HCT116 (cell line): ENCODE data around the gene CPED1. TPM values are rescaled to one million over a fixed set of nuclear protein-coding genes. Genes with fewer than 3 reads are reported as not detected.

ENCODE experiments used
- ATAC-seq: fragments of 200-7000 bp; cut with Tn5 transposase; 2 replicates; pipeline ENCODE4 v1.9.1; 2020; ENCODE audit warnings: mild to moderate bottlenecking, moderate library complexity
- BruUV-seq: library from RNA; stranded (reverse); fragments of 400-500 nt; replicated peaks from 2 replicates; lab custom pipeline; 2021; lab: Mats Ljungman, UMichigan
- CTCF ChIA-PET: fragments of 300-600 bp; sonication (Branson Sonifier 250); formaldehyde crosslinking; loops from one replicate; lab custom pipeline; 2021; ENCODE audit warnings: antibody characterized with exemption; lab: Charles Lee
- POLR2A ChIA-PET: fragments of 300-600, 350-600 bp; sonication (Branson Sonifier 250); formaldehyde crosslinking; loops from one replicate; lab custom pipeline; 2021; ENCODE audit warnings: antibody characterized with exemption; lab: Charles Lee
- RAD21 ChIA-PET, 2 experiments: fragments of 300-600 bp; sonication (Branson Sonifier 250); formaldehyde crosslinking; loops; one replicate each; lab custom pipeline; 2023; ENCODE audit warnings: low total read pairs in 2 of 2; ENCODE audit not compliant: uncharacterized antibody in 2 of 2, unreplicated experiment in 2 of 2, low non-redundant PET in 1 of 2; lab: Charles Lee
- DNase-seq: peaks from one replicate; pipeline ENCODE4 v3.0.0-alpha.2; 2010; ENCODE audit warnings: low read depth, low spot score
- H2AFZ ChIP-seq: fragments of 200-600 bp; shearing (Covaris generic), sonication (generic); 2 replicates; pipeline ENCODE4 v1.6.1; 2017; ENCODE audit warnings: low read depth, mixed run types, mixed read lengths, antibody characterized with exemption, low read length; ENCODE audit not compliant: poor library complexity, severe bottlenecking
- H3K27ac ChIP-seq: 2 replicates; pipeline ENCODE4 v1.5.1; 2012; ENCODE audit warnings: low read depth, low read length
- H3K27me3 ChIP-seq: fragments of 200-600 bp; sonication (generic); 2 replicates; pipeline ENCODE4 v1.6.1; 2016; ENCODE audit warnings: mixed run types, low read length, mixed read lengths; ENCODE audit not compliant: insufficient read depth
- H3K36me3 ChIP-seq, 2 experiments: fragments of 200-500 bp in 1 of 2; fragments of 200-600 bp in 1 of 2; sonication (Bioruptor generic) in 1 of 2; sonication (generic) in 1 of 2; 2 replicates each; pipeline versions ENCODE4 v1.5.1 to v1.6.1; 2014 to 2016; ENCODE audit warnings: low read length in 2 of 2, inconsistent platforms in 1 of 2, mixed read lengths in 1 of 2, mixed run types in 1 of 2; ENCODE audit not compliant: insufficient read depth in 2 of 2, control insufficient read depth in 1 of 2
- H3K4me1 ChIP-seq, 2 experiments: fragments of 200-600 bp in 1 of 2; sonication (generic) in 1 of 2; 2 replicates each; pipeline versions ENCODE4 v1.5.1 to v1.6.1; 2012 to 2017; ENCODE audit warnings: low read length in 2 of 2, inconsistent platforms in 1 of 2, mild to moderate bottlenecking in 1 of 2, mixed read lengths in 1 of 2, mixed run types in 1 of 2, moderate library complexity in 1 of 2; ENCODE audit not compliant: insufficient read depth in 2 of 2, control insufficient read depth in 1 of 2
- H3K4me2 ChIP-seq: fragments of 200-600 bp; sonication (generic); 2 replicates; pipeline ENCODE4 v1.6.1; 2017; ENCODE audit warnings: mixed run types, low read length, mixed read lengths
- H3K4me3 ChIP-seq, 2 experiments: fragments of 200-600 bp in 1 of 2; sonication (generic) in 1 of 2; replicated peaks in 1 of 2; 2 replicates each; pipeline ENCODE4 v1.5.1; 2011 to 2016; ENCODE audit warnings: low read length in 2 of 2, control low read depth in 1 of 2, low read depth in 1 of 2, mild to moderate bottlenecking in 1 of 2, mixed read lengths in 1 of 2, mixed run types in 1 of 2
- H3K79me2 ChIP-seq: fragments of 200-600 bp; sonication (generic); 2 replicates; pipeline ENCODE4 v1.6.1; 2017; ENCODE audit warnings: mild to moderate bottlenecking, mixed run types, low read length, moderate library complexity, mixed read lengths; ENCODE audit not compliant: insufficient read depth
- H3K9ac ChIP-seq: fragments of 200-600 bp; sonication (generic); 2 replicates; pipeline ENCODE4 v1.6.1; 2016; ENCODE audit warnings: low read length, mixed read lengths
- H3K9me2 ChIP-seq: fragments of 200-600 bp; sonication (generic), shearing (Covaris generic); 2 replicates; pipeline ENCODE4 v1.6.1; 2017; ENCODE audit warnings: mixed run types, mild to moderate bottlenecking, moderate library complexity; ENCODE audit not compliant: insufficient read depth
- H3K9me3 ChIP-seq, 2 experiments: fragments of 200-500 bp in 1 of 2; fragments of 200-600 bp in 1 of 2; sonication (Bioruptor generic) in 1 of 2; sonication (generic) in 1 of 2; 2 replicates each; pipeline ENCODE4 v1.6.1; 2014 to 2017; ENCODE audit warnings: low read length in 2 of 2, mixed read lengths in 2 of 2, inconsistent platforms in 1 of 2, low read depth in 1 of 2, mild to moderate bottlenecking in 1 of 2, mixed run types in 1 of 2, moderate library complexity in 1 of 2; ENCODE audit not compliant: control insufficient read depth in 1 of 2, insufficient read depth in 1 of 2
- H4K20me1 ChIP-seq: fragments of 200-600 bp; sonication (generic), shearing (Covaris generic); 2 replicates; pipeline ENCODE4 v1.6.1; 2017; ENCODE audit warnings: mixed run types, mild to moderate bottlenecking, moderate library complexity; ENCODE audit not compliant: insufficient read depth
- CBX3 ChIP-seq: IDR thresholded peaks from 2 replicates; pipeline ENCODE4 v1.6.1; 2012; ENCODE audit warnings: low read depth
- CEBPB ChIP-seq: IDR thresholded peaks from 2 replicates; pipeline ENCODE4 v1.6.1; 2012; ENCODE audit warnings: low read depth
- CTCF ChIP-seq, 3 experiments: fragments of 200-600 bp in 1 of 3; sonication (generic) in 1 of 3; IDR thresholded peaks in 2 of 3; conservative IDR thresholded peaks in 1 of 3; 2 replicates each; pipeline ENCODE4 v1.5.1; 2012 to 2017; ENCODE audit warnings: low read depth in 2 of 3, low read length in 2 of 3, antibody characterized with exemption in 1 of 3, borderline replicate concordance in 1 of 3, control low read depth in 1 of 3, mild to moderate bottlenecking in 1 of 3, mixed read lengths in 1 of 3, mixed run types in 1 of 3, moderate library complexity in 1 of 3; ENCODE audit not compliant: insufficient read depth in 1 of 3
- ELF1 ChIP-seq: IDR thresholded peaks from 2 replicates; pipeline ENCODE4 v1.6.1; 2012; ENCODE audit warnings: low read depth, borderline replicate concordance
- EZH2 ChIP-seq: fragments of 200-600 bp; sonication (generic); IDR thresholded peaks from 2 replicates; pipeline ENCODE4 v1.6.1; 2017; ENCODE audit warnings: antibody characterized with exemption, mixed run types
- EZH2phosphoT487 ChIP-seq: fragments of 200-600 bp; IDR thresholded peaks from 2 replicates; pipeline ENCODE4 v1.6.1; 2018; ENCODE audit warnings: antibody characterized with exemption, borderline replicate concordance
- FOSL1 ChIP-seq: IDR thresholded peaks from 2 replicates; pipeline ENCODE4 v1.6.1; 2012; ENCODE audit warnings: low read depth
- JUND ChIP-seq: IDR thresholded peaks from 2 replicates; pipeline ENCODE4 v1.6.1; 2012
- MAX ChIP-seq: IDR thresholded peaks from 2 replicates; pipeline ENCODE4 v1.6.1; 2012
- POLR2A ChIP-seq: IDR thresholded peaks from 2 replicates; pipeline ENCODE4 v1.7.0; 2011; ENCODE audit warnings: borderline replicate concordance; ENCODE audit not compliant: insufficient read depth, insufficient read length; ENCODE audit errors: extremely low read depth
- POLR2AphosphoS5 ChIP-seq: IDR thresholded peaks from 2 replicates; pipeline ENCODE4 v1.6.1; 2011; ENCODE audit warnings: mild to moderate bottlenecking, low read depth, low read length, moderate library complexity
- REST ChIP-seq: IDR thresholded peaks from 2 replicates; pipeline ENCODE4 v1.6.1; 2012; ENCODE audit warnings: low read depth
- YY1 ChIP-seq: IDR thresholded peaks from 2 replicates; pipeline ENCODE4 v1.6.1; 2011; ENCODE audit warnings: low read length, low read depth, moderate library complexity, mild to moderate bottlenecking; ENCODE audit not compliant: insufficient replicate concordance; ENCODE audit errors: extremely low read depth
- ZFX ChIP-seq: fragments of 450-650 bp; IDR thresholded peaks from 2 replicates; pipeline ENCODE4 v1.6.1; 2017
- ZNF274 ChIP-seq: fragments of 200-500 bp; sonication (Bioruptor generic); IDR thresholded peaks from 2 replicates; pipeline ENCODE4 v1.6.1; 2014; ENCODE audit warnings: mild to moderate bottlenecking, low read depth, low read length, inconsistent platforms
- intact Hi-C: fragments of 100-400 bp; cut with micrococcal nuclease; formaldehyde crosslinking; loops from 2 replicates; pipeline ENCODE4 v1.10.0; 2022
- total RNA-seq: library from RNA; stranded (reverse); gene quantifications from one replicate; pipeline ENCODE4 v1.2.1, GENCODE V29; 2021; ENCODE audit not compliant: unreplicated experiment
- TF ChIP-seq, protein P1 (sequence below): IDR thresholded peaks from 2 replicates; pipeline ENCODE4 v1.6.1; 2012

Gene CPED1
- total RNA-seq, 1 experiment from 2014 or later = 1.2 TPM

GRCh38 chr7:121046009-121046408 lies 57.5 kb downstream of the CPED1 start:
- Histone ChIP-seq H3K27ac (no peak overlapping the region), H3K9me2 (no peaks in the 10 kb centered on the region), H3K4me2 (no peak overlapping the region), H3K9ac (no peak overlapping the region), H2AFZ (no peak overlapping the region), H3K79me2 (no peaks in the 10 kb centered on the region), H3K4me1 (no peaks in the 10 kb centered on the region), H4K20me1 (no peaks in the 10 kb centered on the region), H3K36me3 (no peaks in the 10 kb centered on the region), H3K4me3 (no peak overlapping the region), H3K27me3 (no peaks in the 10 kb centered on the region), H3K9me3 (no peaks in the 10 kb centered on the region)
- BruUV-seq = no TSS peak
- ChIA-PET CTCF (no interaction called here), RAD21 (no interaction called here), POLR2A (no interaction called here)
- intact Hi-C loops = no loop called here
- ATAC-seq = no peak
- DNase-seq = no peak
- TF ChIP-seq REST (no peak), FOSL1 (no peak), POLR2A (no peak), POLR2AphosphoS5 (no peak), CEBPB (no peak), YY1 (no peak), JUND (no peak), ZFX (no peak), ELF1 (no peak), CTCF (IDR thresholded peaks at IDR 0.05 in 2 of 3, conservative IDR thresholded peaks at IDR 0.05 in 1 of 3; ENCODE audit: borderline replicate concordance in 1 of 3, insufficient read depth in 1 of 3, low read depth in 2 of 3, low read length in 2 of 3) (no peak), EZH2phosphoT487 (no peak), MAX (no peak), CBX3 (no peak), EZH2 (no peak), ZNF274 (no peak)
- TF ChIP-seq, protein P1, sequence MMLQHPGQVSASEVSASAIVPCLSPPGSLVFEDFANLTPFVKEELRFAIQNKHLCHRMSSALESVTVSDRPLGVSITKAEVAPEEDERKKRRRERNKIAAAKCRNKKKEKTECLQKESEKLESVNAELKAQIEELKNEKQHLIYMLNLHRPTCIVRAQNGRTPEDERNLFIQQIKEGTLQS = no peak
